GM12892 (cell line): Measurements from ENCODE around the gene IFNA2.

Source experiments
- POLR2A ChIP-seq: IDR thresholded peaks from 2 replicates; pipeline ENCODE4 v1.6.1; 2011; ENCODE audit warnings: low read depth, low read length, control low read depth
- POLR2AphosphoS5 ChIP-seq: IDR thresholded peaks from 2 replicates; pipeline ENCODE4 v1.6.1; 2011; ENCODE audit warnings: low read depth, low read length, control low read depth

DNA sequence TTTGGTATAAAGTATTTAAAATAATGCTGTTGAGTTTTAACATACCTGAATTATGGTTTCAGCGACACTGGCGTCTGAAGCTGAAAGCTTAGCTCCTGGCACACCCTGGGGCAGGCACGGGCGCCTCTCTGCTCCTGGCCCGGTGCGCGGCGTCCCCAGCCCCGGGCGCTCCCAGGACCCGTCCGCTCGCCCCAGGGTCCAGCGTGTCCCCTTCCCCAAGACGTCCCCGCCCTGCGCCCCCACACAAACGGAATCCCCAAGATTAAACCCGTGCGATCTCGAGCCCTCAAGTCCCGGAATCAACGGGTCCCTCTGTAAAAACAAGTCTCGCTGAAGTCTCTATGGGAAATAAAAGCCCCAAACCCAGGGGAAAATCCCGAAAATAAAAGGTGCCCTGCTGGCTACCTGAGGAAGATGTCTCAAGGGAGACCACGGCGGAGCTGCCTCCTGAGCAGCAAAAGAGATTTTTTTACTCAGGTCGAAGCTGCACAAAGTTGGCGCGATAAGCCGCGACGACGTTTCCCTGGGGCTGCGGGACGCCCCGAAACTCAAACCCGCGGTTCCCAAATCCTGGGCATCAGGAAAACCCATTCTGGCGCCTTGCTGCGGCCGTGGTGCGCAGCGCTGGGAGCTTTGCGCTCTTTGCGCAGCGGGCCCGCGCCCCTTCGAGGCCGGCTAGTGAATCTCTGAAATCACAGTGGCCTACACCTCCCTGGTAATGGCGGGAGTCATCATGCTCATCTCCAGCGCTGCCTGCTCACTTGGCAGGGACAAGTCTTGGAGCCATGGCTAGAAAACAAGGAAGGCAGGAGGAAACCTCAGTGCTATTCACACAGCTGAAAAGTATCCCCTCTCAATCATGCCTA lies 17.4 kb upstream of the IFNA2 start:
- TF ChIP-seq POLR2A (no peak), POLR2AphosphoS5 (no peak)
